Stimulated activated CD8-positive, alpha-beta memory T cell treated with anti-CD3 and anti-CD28 coated beads, Interleukin-12 subunit alpha, Interleukin-12 subunit beta, amount 100 ng/mL, for 24 hours (primary cell): ENCODE results near the gene SYNGR2.
A peak's percentile ranks its signal among the peaks of the same experiment; 100 is the strongest.
"Not testable (repeated sequence)": the region's sequence is repeated elsewhere in the genome, so short reads cannot be mapped to it uniquely, and the experiment has no call there.

Experiments used
- DNase-seq: peaks from one replicate; pipeline ENCODE4 v3.0.0-alpha.2; 2020; ENCODE audit errors: extremely low read depth

The SYNGR2 gene

GRCh38 chr17:78130090-78130436, 38.3 kb upstream of the SYNGR2 start:
- no peak for DNase-seq

GRCh38 chr17:78130437-78131101, 37.8 kb upstream of the SYNGR2 start, which contains the start of gene TMC8:
TMC8 (plus strand) TSS chr17:78130771; CDS start chr17:78131589, 818 bp downstream.
- no peak for DNase-seq

GRCh38 chr17:78131172-78132083, 37.0 kb upstream of the SYNGR2 start:
- DNase-seq = no peak

GRCh38 chr17:78132084-78132676, 36.2 kb upstream of the SYNGR2 start:
- no peak for DNase-seq

- no peak for DNase-seq
Observed at GRCh38 chr17:78132767-78133178, 35.6 kb upstream of the SYNGR2 start.

- no peak for DNase-seq
Observed at GRCh38 chr17:78133179-78133951, 35.0 kb upstream of the SYNGR2 start.

- no peak for DNase-seq
Observed at GRCh38 chr17:78133971-78134898, 34.1 kb upstream of the SYNGR2 start.

GRCh38 chr17:78134899-78135385, 33.4 kb upstream of the SYNGR2 start:
- no peak for DNase-seq

GRCh38 chr17:78135858-78136500, 32.4 kb upstream of the SYNGR2 start:
- DNase-seq = no peak

- DNase-seq = no peak
Observed at GRCh38 chr17:78137392-78138203, 30.8 kb upstream of the SYNGR2 start.

- DNase-seq = no peak
Observed at GRCh38 chr17:78138204-78139060, 29.9 kb upstream of the SYNGR2 start.

GRCh38 chr17:78139861-78140168, 28.6 kb upstream of the SYNGR2 start:
- DNase-seq = not testable (repeated sequence)

GRCh38 chr17:78140169-78141051, 28.0 kb upstream of the SYNGR2 start:
- peak; percentile 87 for DNase-seq

GRCh38 chr17:78141437-78142118, 26.8 kb upstream of the SYNGR2 start:
- DNase-seq = no peak

GRCh38 chr17:78142119-78142861, 26.1 kb upstream of the SYNGR2 start:
- no peak for DNase-seq
